ENCODE measurements around the gene LPAR3. TPM values are rescaled to one million over a fixed set of nuclear protein-coding genes. Genes with fewer than 3 reads are reported as not detected.

Gene LPAR3
- polyA plus RNA-seq, 1 of the 3 experiments (the other 2 are of a cell fraction) = 0.08 TPM

DNA sequence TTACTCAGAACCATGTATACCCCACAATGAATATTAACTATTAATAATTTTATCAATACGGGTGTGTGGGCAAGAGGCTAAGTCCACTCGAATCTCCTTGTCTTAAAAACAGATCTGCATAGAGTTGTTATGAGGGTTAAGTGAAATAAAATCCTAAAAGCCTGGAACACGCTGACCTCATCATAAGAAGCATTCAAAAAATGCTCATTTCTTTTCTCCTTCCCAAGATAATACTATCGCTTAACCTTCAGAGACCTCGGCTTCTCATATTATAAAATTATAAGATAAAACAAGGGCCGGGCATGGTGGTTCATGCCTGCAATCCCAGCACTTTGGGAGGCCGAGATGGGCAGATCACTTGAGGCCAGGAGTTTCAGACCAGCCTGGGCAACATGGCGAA, 35.1 kb downstream of the LPAR3 start:
- no peak for DNase-seq
- Histone ChIP-seq H4K20me1 (ENCODE audit: insufficient read depth) (no peaks in the 10 kb centered on the region), H3K27me3 (ENCODE audit: insufficient read depth) (no peaks in the 10 kb centered on the region), H3F3A (replicated peaks; ENCODE audit: insufficient read depth) (no peaks in the 10 kb centered on the region), H3K4me2 (no peak overlapping the region), H3K79me2 (ENCODE audit: insufficient read depth) (no peaks in the 10 kb centered on the region), H2AFZ (ENCODE audit: low read depth) (no peak overlapping the region), H3K9ac (no peak overlapping the region), H3K9me3 (no peaks in the 10 kb centered on the region), H3K36me3 (replicated peaks in 1 of 2; ENCODE audit: control insufficient read depth in 1 of 2, insufficient read depth in 2 of 2, low read length in 1 of 2) (no peaks in the 10 kb centered on the region), H3K27ac (ENCODE audit: low read depth in 2 of 2, low read length in 1 of 2) (no peak overlapping the region), H3K4me1 (ENCODE audit: control insufficient read depth in 1 of 2, insufficient read depth in 2 of 2, low read depth in 1 of 2, low read length in 1 of 2) (no peaks in the 10 kb centered on the region; a peak in 1 of 4 replicates), H3K9me2 (no peaks in the 10 kb centered on the region), H3K4me3 (ENCODE audit: low read depth in 2 of 2, low read length in 1 of 2) (no peak overlapping the region)
- ChIA-PET CTCF (interaction anchor here (1.2 kb wide), 1 partner anchor 79 kb away, joined by 3 read pairs; no protein-coding TSS in a partner anchor), POLR2A (no interaction called here)
- no peak for TF ChIP-seq EZH2phosphoT487 (IDR thresholded peaks at IDR 0.05; ENCODE audit: borderline replicate concordance, low read depth)
- TF ChIP-seq GATA2 (CRISPR knock-in tag; IDR thresholded peaks at IDR 0.05) = no peak
- TF ChIP-seq FOXJ3 (CRISPR knock-in tag; IDR thresholded peaks at IDR 0.05) = no peak
- TF ChIP-seq REST (IDR thresholded peaks at IDR 0.05; ENCODE audit: low read depth, low read length) = no peak
- TF ChIP-seq TEAD4 (IDR thresholded peaks at IDR 0.05; ENCODE audit: borderline replicate concordance, insufficient read depth) = no peak
- TF ChIP-seq NRF1 (IDR thresholded peaks at IDR 0.05; ENCODE audit: low read depth, low read length) = no peak
- TF ChIP-seq, protein P1, sequence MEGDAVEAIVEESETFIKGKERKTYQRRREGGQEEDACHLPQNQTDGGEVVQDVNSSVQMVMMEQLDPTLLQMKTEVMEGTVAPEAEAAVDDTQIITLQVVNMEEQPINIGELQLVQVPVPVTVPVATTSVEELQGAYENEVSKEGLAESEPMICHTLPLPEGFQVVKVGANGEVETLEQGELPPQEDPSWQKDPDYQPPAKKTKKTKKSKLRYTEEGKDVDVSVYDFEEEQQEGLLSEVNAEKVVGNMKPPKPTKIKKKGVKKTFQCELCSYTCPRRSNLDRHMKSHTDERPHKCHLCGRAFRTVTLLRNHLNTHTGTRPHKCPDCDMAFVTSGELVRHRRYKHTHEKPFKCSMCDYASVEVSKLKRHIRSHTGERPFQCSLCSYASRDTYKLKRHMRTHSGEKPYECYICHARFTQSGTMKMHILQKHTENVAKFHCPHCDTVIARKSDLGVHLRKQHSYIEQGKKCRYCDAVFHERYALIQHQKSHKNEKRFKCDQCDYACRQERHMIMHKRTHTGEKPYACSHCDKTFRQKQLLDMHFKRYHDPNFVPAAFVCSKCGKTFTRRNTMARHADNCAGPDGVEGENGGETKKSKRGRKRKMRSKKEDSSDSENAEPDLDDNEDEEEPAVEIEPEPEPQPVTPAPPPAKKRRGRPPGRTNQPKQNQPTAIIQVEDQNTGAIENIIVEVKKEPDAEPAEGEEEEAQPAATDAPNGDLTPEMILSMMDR (IDR thresholded peaks at IDR 0.05) = no peak
- no peak for TF ChIP-seq ELF1 (IDR thresholded peaks at IDR 0.05)
- no peak for TF ChIP-seq EP300 (IDR thresholded peaks at IDR 0.05; ENCODE audit: borderline replicate concordance in 1 of 2, low read depth in 1 of 2, low read length in 1 of 2)
- TF ChIP-seq TAF1 (IDR thresholded peaks at IDR 0.05; ENCODE audit: borderline replicate concordance, low read depth, low read length) = no peak
- no peak for TF ChIP-seq NFIC (IDR thresholded peaks at IDR 0.05; ENCODE audit: borderline replicate concordance)
- TF ChIP-seq MXI1 (IDR thresholded peaks at IDR 0.05; ENCODE audit: low read depth, low read length) = no peak
- TF ChIP-seq FOXM1 (IDR thresholded peaks at IDR 0.05; ENCODE audit: low read depth) = no peak
- no peak for TF ChIP-seq ZBTB33 (IDR thresholded peaks at IDR 0.05; ENCODE audit: borderline replicate concordance, low read depth)
- TF ChIP-seq, protein P2, sequence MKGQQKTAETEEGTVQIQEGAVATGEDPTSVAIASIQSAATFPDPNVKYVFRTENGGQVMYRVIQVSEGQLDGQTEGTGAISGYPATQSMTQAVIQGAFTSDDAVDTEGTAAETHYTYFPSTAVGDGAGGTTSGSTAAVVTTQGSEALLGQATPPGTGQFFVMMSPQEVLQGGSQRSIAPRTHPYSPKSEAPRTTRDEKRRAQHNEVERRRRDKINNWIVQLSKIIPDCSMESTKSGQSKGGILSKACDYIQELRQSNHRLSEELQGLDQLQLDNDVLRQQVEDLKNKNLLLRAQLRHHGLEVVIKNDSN (IDR thresholded peaks at IDR 0.05; ENCODE audit: borderline replicate concordance, low read depth) = no peak
- no peak for TF ChIP-seq RXRA (IDR thresholded peaks at IDR 0.05; ENCODE audit: borderline replicate concordance, low read depth)
- TF ChIP-seq GABPA (IDR thresholded peaks at IDR 0.05; ENCODE audit: low read depth) = no peak
- WGBS (ENCODE audit: low lambda C conversion rate) = 80% methylated on average over 8 of the region's 8 CpGs

Measured in SK-N-SH (cell line).